Adrenal gland (tissue), 12 donors: ENCODE data around the gene MLLT3. TPM values are rescaled to one million over a fixed set of nuclear protein-coding genes. Genes with fewer than 3 reads are reported as not detected.

Experiments
- DNase-seq, 7 donors: peaks; one replicate each; pipeline ENCODE4 v3.0.0-alpha.2; 2019 to 2020
- H3K27ac ChIP-seq, 5 donors: fragments of 200-600 bp; sonication (generic) in 4 of 5; 1 replicate in 3 of 5; 2 replicates in 2 of 5; pipeline versions ENCODE4 v1.5.1 to v1.8.0; 2016 to 2020; ENCODE audit warnings: mild to moderate bottlenecking in 1 of 5
- H3K27me3 ChIP-seq: fragments of 200-600 bp; 2 replicates; pipeline ENCODE4 v1.8.0; 2021
- H3K36me3 ChIP-seq, 2 donors: fragments of 200-600 bp; replicated peaks in 1 of 2; 1 replicate in 1 of 2; 2 replicates in 1 of 2; pipeline versions ENCODE4 v1.5.1 to v1.8.0; 2018 to 2022
- H3K4me1 ChIP-seq, 2 donors: fragments of 200-600 bp; replicated peaks in 1 of 2; 1 replicate in 1 of 2; 2 replicates in 1 of 2; pipeline versions ENCODE4 v1.5.1 to v1.8.0; 2018 to 2021
- H3K4me3 ChIP-seq, 4 donors: fragments of 200-600 bp; sonication (generic) in 3 of 4; one replicate each; pipeline ENCODE4 v1.5.1; 2016 to 2018
- H3K9me3 ChIP-seq, 3 donors: fragments of 200-600 bp; sonication (generic) in 1 of 3; replicated peaks in 1 of 3; 1 replicate in 2 of 3; 2 replicates in 1 of 3; pipeline versions ENCODE4 v1.5.1 to v1.8.0; 2016 to 2021
- POLR2A ChIP-seq, 2 donors: fragments of 450-650 bp; IDR thresholded peaks; one replicate each; pipeline ENCODE4 v1.6.1; 2017; ENCODE audit warnings: antibody characterized with exemption in 2 of 2, mild to moderate bottlenecking in 2 of 2, moderate library complexity in 1 of 2
- WGBS, 4 donors: extraction: QIAGEN DNeasy Blood & Tissue Kit in 2 of 4; methylation state at CpG; one replicate each; pipeline versions ENCODE4 v1.1.5 to v1.1.7; 2013 to 2017; 5-methylcytosine and 5-hydroxymethylcytosine counted together
- intact Hi-C, 2 donors: fragments of 100-400 bp; cut with DNase I; formaldehyde crosslinking; loops; one replicate each; pipeline versions ENCODE4 v1.14.1 to v1.15.0; 2022 to 2023
- polyA plus RNA-seq, 3 donors: library from polyadenylated mRNA; stranded (reverse); fragments of 200-250 nt in 2 of 3; fragments of 350-450 nt in 1 of 3; fragmentation: Illumina TruSeq in 1 of 3; extraction: RNeasy Lipid Tissue Mini Kit (QIAGEN cat#74804) in 1 of 3; gene quantifications; one replicate each; pipeline ENCODE4 v1.2.3, GENCODE V29; 2013 to 2014
- total RNA-seq, 9 donors: library from RNA; depleted of rRNA in 4 of 9; stranded (reverse); fragments of >200 nt in 4 of 9; fragments of 120-200 nt in 1 of 9; fragmentation: NEBNext Ultra II Directional in 1 of 9; extraction: Animal tissue kit (Norgen Biotek cat#: 25700) in 1 of 9; gene quantifications; one replicate each; pipeline versions ENCODE4 v1.1.0 to v1.2.4, GENCODE V29; 2013 to 2023
- TF ChIP-seq, protein P1 (sequence below), 6 experiments: fragments of 450-650 bp in 4 of 6; fragments of 200-600 bp in 2 of 6; sonication (generic) in 1 of 6; IDR thresholded peaks; 1 replicate in 5 of 6; 2 replicates in 1 of 6; pipeline versions ENCODE4 v1.5.1 to v1.8.0; 2016 to 2021; ENCODE audit warnings: antibody characterized with exemption in 6 of 6, mild to moderate bottlenecking in 2 of 6, moderate library complexity in 1 of 6
- donor health status: healthy with polysubstance abuse.
- donor health status: Bipolar disorder and iron deficiency.
- donor health status: DM: yes; HTN: yes; CAD: no.
- donor health status: DM: no; HTN: no; CAD: no.
- donor health status: DM: no; HTN: no; CAD: no.
- donor health status: DM: yes; HTN: yes; CAD: no.

MLLT3 gene
- total and polyA plus RNA-seq, 12 donors: 11.0 to 37.7 (median 17.9) TPM

DNA sequence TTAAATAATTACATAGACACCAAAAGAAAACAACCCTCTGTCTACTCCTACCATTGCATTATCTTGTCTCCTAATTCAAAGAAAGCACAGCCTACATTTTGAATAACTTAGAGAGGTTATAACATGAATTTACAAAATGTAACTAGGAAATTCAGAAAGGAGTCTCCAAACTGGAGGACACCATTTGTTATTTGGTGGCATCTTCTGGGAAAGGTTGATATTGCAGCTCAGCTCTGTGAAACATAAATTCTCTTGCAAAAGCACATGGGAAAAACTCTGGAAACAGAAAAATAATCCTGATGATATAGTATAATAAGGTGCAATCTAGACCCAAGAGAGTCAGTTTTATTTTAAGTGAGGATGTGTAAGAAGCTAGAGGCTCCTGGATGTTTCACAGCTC lies 215.3 kb downstream of the MLLT3 start:
- H3K36me3 ChIP-seq: no peaks in the 10 kb centered on the region
- TF ChIP-seq, protein P1, sequence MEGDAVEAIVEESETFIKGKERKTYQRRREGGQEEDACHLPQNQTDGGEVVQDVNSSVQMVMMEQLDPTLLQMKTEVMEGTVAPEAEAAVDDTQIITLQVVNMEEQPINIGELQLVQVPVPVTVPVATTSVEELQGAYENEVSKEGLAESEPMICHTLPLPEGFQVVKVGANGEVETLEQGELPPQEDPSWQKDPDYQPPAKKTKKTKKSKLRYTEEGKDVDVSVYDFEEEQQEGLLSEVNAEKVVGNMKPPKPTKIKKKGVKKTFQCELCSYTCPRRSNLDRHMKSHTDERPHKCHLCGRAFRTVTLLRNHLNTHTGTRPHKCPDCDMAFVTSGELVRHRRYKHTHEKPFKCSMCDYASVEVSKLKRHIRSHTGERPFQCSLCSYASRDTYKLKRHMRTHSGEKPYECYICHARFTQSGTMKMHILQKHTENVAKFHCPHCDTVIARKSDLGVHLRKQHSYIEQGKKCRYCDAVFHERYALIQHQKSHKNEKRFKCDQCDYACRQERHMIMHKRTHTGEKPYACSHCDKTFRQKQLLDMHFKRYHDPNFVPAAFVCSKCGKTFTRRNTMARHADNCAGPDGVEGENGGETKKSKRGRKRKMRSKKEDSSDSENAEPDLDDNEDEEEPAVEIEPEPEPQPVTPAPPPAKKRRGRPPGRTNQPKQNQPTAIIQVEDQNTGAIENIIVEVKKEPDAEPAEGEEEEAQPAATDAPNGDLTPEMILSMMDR (IDR thresholded peaks at IDR 0.05): no peak
- TF ChIP-seq POLR2A (IDR thresholded peaks at IDR 0.05): no peak
- no peak for DNase-seq
- H3K27me3 ChIP-seq: no peaks in the 10 kb centered on the region
- no peak overlapping the region for H3K27ac ChIP-seq
- peaks cover 0 to 7% (median 0%) of the 10 kb centered on the region in 3 donors for H3K9me3 ChIP-seq
- no peak overlapping the region for H3K4me3 ChIP-seq
- intact Hi-C loops: no loop called here
- H3K4me1 ChIP-seq: no peaks in the 10 kb centered on the region

DNA sequence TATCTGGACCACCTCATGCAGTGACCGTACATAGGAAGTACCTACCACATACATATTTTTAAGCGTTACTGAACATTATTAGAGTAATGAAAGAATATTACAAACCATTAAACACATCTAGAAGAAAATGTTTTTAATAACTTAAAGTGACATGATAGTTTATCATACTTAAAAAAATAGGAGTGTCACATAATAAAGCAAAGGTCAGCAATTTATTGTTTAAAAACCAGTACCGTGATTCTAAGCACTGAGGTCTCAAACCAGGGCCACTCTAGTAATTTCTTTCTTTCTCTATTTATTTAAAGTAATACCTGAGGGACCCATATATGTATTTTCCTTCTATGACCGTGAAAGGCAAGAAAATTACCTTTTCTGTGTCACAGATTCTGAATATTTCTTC lies 216.0 kb downstream of the MLLT3 start:
- no peaks in the 10 kb centered on the region for H3K27me3 ChIP-seq
- intact Hi-C loops: no loop called here
- TF ChIP-seq, protein P1 (IDR thresholded peaks at IDR 0.05): no peak
- TF ChIP-seq POLR2A (IDR thresholded peaks at IDR 0.05): no peak
- H3K36me3 ChIP-seq: no peaks in the 10 kb centered on the region
- H3K4me1 ChIP-seq: no peaks in the 10 kb centered on the region
- DNase-seq: no peak
- 92 to 95% (median 93%) methylated on average over 4 of the region's 4 CpGs for WGBS, 4 donors
- H3K27ac ChIP-seq: no peak overlapping the region
- peaks cover 0 to 7% (median 0%) of the 10 kb centered on the region in 3 donors for H3K9me3 ChIP-seq
- no peak overlapping the region for H3K4me3 ChIP-seq

DNA sequence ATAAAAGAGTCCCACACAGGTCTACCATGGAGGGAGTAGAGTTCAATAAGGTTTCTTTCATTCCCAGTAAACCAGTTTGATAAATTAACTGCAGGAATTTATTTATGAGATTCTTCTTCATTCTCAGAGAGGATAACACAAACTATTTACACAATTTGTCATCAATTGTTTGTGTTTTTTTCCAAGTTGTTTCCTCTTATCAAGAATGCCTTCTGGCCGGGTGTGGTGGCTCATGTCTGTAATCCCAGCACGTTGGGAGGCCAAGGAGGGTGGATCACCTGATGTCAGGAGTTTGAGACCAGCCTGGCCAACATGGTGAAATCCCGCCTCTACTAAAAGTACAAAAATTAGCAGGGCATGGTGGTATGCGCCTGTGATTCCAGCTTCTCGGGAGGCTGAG lies 216.7 kb downstream of the MLLT3 start:
- 94 to 98% (median 95%) methylated on average over 5 of the region's 5 CpGs for WGBS, 4 donors
- Histone ChIP-seq H3K4me3 (no peak overlapping the region), H3K27ac (no peak overlapping the region), H3K9me3 (peaks cover 0 to 7% (median 0%) of the 10 kb centered on the region in 3 donors), H3K27me3 (no peaks in the 10 kb centered on the region), H3K36me3 (no peaks in the 10 kb centered on the region), H3K4me1 (no peaks in the 10 kb centered on the region)
- intact Hi-C loops: no loop called here
- no peak for DNase-seq
- TF ChIP-seq, protein P1 (IDR thresholded peaks at IDR 0.05): no peak

DNA sequence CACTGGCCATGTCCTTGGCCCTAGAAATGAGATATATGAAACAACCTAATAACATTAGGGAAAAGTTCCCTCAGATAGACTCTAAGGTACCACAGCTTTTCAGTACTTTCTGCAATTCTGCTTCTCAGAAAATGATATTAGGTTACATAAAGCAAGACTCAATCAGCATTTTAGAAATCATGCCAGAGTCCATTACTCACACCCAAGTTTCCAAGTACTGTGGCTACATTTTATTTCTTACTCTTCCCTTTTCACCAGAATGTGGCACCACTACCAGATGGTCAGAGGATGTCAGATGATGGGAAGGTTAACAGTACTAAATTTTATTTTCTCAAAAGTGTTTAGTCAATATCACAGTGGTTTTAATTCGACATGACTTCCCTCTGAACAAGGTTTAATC lies 217.2 kb downstream of the MLLT3 start:
- Histone ChIP-seq H3K27ac (no peak overlapping the region), H3K36me3 (no peaks in the 10 kb centered on the region), H3K4me3 (no peak overlapping the region), H3K27me3 (no peaks in the 10 kb centered on the region), H3K9me3 (peaks cover 0 to 6% (median 0%) of the 10 kb centered on the region in 3 donors), H3K4me1 (no peaks in the 10 kb centered on the region)
- DNase-seq: no peak
- intact Hi-C loops: no loop called here
- 81 to 87% (median 85%) methylated on average over 1 of the region's 1 CpG for WGBS, 4 donors
- TF ChIP-seq, protein P1 (IDR thresholded peaks at IDR 0.05): no peak
- no peak for TF ChIP-seq POLR2A (IDR thresholded peaks at IDR 0.05)
